HG02763 (cell line): ENCODE data around the gene PLB1.

Experiments
- ATAC-seq: cut with Tn5 transposase; IDR thresholded peaks from one replicate; pipeline ENCODE4 v1.9.1; 2021; ENCODE audit warnings: mild to moderate bottlenecking, moderate library complexity; ENCODE audit not compliant: unreplicated experiment

The PLB1 gene

DNA sequence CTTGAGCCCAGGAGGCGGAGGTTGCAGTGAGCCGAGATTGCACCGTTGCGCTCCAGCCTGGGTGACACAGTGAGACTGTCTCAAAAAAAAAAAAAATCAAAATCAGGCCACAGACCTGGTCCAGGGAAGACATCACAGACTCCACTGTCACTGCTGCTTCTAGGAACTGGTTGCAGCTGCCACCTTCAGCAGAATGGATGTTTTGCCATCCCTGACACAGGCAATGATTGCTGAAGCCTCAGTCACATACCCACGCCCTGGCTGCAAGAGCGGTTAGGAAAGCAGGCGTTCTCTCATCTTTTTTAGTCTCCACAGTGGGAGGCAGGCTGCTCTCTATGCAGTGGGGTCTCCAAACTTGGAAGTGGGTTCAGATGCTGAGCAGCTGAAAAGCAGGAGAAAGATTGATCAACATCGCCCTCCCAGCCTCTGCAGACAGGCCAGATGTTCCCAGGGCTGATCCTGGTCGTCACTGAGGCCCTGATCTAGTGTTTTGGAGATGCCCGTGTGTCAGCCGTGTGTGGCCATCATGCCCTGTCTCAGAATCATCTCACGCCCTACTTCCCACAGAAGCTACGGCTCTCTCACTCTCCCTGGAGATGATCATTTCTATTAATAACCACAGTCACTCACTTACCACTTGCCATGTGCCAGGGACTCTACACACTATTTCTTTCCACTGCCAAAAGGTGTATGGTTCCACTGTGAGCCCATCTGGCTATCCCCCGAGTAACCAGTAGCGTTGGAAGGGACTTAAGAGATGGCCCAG, 91.8 kb downstream of the PLB1 start:
- no peak for ATAC-seq

DNA sequence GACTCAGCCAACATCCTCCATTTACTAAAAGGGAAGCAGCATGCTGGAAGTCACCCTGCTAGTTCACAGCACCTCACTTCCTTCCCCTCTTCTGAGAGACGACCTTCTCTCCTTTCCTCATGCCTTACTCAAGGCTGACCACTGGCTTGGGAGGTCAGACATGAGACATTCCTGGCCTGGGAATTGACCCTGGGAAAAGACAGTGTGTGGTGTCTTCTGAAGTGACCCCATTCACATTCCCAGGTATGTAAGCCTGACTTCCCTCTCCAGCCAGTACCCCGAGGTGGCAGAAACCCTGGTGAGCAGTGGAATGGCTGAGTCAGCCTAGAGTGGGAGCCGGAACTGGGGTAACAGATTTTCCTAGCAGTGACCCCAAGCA, 92.4 kb downstream of the PLB1 start:
- no peak for ATAC-seq

GRCh38 chr2:28589746-28590463, 94.0 kb downstream of the PLB1 start:
- no peak for ATAC-seq

DNA sequence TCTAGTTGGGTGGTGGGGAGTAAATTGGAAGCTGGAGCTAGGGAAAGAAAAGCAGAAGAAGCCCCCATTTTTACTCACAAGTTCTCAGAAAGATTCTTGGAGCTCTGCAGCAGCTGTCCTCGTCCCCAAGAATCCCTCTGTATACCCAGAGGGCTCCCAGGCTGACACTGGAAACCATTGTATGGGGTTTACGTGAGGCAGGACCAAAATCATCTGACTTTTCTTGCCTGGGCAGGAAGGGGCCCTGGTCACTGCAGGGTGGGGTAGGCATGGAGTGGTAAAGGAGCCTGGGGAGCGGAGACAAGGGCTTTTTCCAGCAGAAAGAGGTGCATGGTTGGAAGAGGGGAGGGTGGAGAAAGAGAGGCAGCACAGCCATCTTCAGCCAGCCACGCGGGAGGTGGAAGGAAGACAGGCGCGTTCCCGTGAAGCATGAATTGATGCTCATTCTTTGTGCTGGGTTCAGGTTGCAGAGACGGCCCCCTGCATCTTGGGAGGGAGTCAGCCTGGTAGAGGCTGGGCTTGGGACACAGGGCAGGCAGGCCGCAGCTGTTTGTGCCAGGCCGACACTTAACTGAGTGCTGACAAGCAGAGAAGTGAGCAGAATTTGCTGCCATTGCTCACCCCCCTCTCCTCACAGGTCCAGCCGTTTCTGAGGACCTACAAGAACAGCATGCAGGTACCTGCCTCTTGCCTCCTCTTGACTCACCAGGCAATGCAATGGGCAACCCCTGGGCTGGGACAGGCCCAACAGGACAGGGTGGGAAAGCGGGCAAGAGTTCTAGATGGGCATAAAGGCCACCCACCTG, 94.8 kb downstream of the PLB1 start:
- no peak for ATAC-seq

- ATAC-seq: no peak
Observed at GRCh38 chr2:28591711-28592335, 96.0 kb downstream of the PLB1 start.

DNA sequence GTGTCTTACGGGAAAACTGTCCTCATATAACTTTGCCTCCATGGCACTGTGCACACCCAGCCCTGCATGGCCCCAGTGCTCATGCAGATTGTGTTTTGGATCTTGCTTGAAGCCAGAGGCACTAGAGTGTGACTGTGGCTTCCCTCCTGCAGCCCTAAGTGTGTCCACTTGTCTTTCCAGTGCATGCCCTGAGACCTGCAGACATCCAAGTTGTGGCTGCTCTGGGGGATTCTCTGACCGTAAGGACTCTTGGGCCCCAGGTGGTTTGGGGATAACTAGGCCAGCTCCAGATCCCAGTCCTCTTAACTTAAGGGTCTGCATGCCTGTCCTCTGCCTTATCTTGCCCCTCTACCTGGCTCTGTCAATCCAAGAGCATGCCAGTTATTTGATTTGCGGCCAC, 96.6 kb downstream of the PLB1 start:
- ATAC-seq: no peak

DNA sequence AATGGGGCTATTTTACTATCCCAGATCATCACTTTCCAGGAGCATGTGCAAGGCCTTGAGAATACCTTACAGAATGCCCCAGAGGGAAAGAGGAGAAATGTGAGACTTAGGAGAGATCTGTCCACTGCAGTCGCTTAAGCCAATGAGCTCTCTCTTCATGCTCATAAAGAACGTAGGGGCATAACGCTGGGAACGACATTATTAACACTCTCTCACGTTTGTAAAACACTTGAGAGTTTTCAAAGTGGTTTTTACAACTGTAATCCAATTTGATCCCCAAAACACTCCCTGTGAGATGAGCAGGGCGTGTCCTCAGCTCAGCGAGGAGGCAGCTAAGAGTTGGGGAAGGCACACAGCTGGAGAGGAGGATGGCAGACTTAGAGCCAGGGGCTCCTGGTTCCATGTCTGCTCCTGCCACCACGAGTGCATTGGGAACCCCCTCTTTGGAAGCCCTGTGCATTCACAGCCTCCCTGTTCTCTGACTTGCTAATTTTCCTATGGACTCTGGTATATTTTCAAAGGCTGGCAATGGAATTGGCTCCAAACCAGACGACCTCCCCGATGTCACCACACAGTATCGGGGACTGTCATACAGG, 97.4 kb downstream of the PLB1 start:
- ATAC-seq: no peak

DNA sequence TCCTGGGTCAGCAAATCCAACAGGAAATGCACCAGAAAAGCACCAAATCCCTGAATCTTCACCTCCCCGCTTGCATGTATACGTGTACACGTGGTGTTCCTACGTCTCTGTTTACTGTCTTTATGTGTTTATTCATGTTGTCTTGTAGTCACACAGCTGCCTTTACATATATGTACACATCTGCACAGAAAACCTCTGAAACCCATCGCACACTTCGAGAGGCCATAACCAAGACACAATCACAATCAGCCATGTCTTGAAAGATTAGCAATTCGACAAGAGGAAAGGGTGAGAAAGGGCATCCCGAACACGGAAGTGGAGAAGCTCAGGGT, 98.1 kb downstream of the PLB1 start:
- no peak for ATAC-seq

DNA sequence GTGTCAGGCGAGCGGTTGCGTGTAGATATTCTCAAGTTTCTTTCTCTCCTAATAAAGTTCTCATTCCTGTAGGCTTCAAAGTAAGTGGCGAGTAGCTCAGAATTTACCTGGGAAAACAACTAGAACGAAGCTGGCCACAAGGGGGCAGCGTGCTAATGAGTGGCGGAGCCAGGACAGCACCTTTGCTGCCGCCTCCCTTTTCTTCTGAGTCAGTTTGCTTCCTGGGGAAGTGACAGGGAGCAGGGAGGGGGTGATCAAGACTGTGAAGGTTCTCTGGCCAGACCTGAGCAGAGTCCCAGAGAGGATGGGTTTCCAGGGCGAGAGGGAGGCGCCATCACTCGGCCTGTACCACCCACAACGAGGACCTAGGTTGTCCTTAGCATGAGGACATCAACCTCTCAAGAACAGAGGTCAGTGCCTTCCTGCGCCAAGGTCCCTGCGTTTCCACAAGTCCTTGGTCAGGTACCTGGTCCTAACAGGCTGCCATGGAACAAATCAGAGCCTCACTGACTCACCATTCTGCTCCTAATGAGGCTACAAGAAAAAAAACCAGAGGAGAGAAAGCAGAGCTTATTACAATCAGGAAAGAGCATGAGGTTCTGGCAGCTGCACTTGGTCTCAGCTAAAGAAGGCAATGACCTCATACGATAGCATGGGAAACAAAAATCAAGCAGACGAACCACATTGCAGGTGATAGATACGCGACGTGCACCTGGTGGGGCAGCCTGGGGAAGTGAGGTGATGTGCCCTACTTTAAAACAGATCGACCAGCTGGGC, 98.7 kb downstream of the PLB1 start:
- no peak for ATAC-seq

DNA sequence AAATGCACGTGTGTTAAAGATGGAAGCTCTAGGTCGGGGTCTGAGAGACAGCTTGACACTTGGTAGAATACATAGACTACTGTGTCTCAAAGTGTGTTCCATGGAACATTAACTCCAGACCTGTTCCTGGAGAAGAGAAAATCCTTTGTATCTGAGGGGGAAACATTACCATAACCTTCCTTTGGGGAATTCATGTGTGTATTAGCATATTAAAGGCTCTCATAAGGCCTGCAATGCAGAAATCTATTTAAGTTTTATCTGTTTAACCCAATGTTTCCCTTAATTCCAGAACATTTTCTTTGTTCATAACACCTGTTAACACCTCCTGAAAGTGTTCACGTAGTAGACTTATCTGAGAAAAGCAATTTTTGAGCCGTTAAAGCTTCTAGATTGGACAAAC, 99.5 kb downstream of the PLB1 start:
- ATAC-seq: no peak

DNA sequence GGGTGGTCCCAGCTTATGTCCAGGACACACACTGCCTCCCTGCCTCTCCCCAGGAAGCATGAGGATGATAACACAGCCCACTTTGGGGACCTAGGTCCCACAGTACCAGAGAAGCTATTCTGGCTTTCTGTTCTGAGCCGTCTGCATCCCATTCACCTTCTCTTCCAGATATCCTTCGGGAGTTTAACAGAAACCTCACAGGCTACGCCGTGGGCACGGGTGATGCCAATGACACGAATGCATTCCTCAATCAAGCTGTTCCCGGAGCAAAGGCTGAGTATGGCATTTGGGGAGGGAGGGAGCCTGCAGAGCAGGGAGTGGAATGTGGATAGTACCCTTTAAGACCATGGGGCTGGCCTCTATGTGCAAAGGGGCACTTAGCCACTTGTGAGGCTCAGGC, 102.6 kb downstream of the PLB1 start:
- ATAC-seq: no peak

DNA sequence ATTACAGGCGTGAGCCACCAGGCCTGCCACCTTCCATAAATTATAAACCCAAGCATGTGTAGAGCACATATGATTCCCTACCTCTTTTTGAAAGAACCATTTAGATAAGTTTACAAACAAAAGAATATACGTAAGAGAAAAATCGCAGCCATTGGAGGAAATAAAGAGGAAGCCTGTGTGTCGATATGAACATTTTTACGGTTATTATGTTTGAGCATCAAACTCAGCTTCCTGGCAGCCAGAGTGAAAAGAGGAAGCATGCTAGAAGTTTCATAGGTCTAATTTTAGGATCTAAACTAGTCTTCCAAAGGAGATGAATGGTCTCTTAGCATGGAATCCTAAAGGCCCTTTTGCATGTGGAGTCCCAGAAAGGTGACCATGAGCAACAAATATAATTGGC, 104.3 kb downstream of the PLB1 start:
- ATAC-seq: no peak

DNA sequence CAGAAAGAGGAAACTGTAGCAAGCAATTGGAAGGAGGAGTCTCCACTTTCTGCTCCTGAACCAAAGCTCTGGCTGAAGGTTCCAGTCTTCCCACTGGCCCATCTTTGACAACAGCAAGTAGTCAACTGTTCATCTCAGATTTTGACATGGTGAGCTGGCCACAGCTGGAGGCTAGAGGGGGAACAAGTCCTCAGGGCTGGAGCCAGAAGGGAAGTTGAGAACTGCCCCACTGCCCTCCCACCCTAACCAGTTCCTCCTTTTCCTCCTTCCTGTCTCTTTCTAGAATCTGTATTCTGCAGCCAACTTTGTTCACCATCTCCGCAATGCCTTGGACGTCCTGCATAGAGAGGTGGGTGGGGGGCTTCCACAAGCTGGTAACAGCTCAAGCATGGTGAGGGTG, 105.8 kb downstream of the PLB1 start:
- ATAC-seq: no peak

DNA sequence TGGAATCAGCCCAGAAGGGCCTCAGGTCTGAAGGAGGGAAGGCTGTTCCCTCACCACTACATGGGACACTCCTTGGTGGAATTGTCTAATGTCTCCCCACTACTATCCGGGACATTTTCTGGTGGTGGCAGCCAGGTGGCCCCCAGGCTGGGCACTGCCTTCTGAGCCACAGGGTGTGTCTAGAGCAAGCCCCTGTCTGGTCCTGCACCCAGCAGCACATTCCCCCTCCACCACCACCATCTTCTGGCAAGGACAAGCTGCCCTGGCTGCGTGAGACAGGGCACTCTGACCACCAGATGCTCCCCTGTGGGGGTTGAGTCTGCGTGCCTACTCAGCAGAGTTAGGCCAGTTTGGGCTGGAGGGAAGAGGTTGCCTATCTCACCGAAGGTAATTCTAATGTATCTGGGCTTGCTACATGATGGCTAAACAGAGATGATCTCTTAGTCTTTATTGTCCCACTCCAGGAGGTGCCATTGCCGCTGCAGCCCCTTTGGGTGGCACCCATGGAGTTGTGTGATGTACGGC, 106.3 kb downstream of the PLB1 start:
- ATAC-seq: no peak

DNA sequence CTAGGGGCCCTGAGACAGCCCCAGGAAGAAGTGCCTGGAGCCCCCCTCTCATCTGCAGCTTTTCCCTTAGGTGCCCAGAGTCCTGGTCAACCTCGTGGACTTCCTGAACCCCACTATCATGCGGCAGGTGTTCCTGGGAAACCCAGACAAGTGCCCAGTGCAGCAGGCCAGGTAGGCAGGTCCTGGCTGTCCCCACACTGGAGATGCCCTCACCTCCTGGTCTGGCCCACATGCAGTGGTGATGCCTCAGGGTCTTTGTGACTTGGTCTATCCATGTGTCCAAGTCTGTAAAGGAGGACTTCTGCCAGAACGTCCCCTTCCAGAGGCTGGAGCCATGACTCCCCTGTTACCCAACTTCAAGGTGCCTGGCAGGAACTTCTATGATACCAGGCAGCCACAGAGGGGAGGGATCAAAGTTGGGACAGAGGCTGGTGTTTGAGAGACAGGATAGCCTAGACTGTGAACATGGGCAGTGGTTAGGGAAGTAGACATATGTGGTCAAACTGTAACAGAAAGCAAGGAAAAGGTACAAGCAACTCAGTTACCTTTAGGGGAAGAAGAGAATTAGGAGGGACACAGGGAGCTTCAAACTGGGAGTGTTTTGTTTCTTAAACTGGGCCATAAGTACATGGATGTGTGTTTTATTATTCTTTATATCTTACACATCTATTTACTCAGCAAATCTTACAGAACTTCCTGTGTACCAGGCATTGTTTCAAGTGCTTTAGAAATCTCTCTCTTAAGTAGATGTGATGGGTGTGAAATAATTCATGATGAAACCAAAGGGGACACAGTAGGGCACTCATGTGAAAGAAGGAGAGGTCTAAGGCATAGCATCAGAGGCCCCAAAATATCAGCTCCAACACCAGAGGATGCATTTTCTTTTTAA, 107.1 kb downstream of the PLB1 start:
- ATAC-seq: no peak

- ATAC-seq: no peak
Observed at GRCh38 chr2:28603821-28604220, 108.0 kb downstream of the PLB1 start.

- ATAC-seq: no peak
Observed at GRCh38 chr2:28604284-28604843, 108.5 kb downstream of the PLB1 start.

DNA sequence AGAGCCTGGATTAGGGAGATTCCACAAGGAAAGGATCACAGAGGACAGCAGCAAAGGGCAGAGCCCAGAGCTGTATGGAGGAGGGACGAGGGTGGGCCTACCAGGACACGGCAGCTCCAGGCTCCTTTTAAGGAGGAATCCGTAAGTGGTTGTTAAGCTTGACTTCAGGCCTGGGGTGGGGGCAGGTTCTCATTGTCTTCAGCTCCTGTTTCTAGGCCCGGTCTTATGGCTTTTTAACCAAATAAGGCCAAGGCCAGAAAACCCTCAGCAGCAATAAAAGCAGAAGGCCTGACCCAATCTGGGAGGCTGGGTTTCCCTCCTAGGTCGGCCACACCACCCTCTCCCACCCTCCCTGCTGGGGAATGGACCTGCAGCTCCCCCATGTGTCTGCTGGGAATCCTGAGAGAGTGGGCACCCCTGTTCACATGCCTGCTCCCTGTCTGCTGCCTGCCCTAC, 111.2 kb downstream of the PLB1 start:
- no peak for ATAC-seq
